ENCODE data around the gene MEF2A.

DNA sequence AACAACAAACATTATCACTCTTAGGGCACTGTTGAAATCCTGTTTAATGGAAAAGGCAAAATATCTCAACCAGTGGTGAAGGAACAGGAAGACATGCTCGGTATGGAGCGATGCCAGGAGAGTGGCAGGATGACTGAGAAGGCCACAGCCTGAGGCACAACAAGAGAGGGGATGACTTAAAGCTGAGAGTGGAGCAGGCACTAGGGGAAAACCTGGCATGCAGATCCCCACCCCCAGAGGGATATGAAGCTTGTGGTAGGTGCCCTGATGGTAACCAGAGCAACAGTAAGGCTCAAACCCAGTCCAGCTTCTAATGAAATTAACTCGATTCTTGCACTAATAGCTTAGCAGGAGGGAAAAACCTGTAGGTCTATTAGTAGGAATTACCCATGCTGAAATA is 127.0 kb downstream of the MEF2A start:
- TF ChIP-seq CHD4 (IDR thresholded peaks at IDR 0.05) (no peak), POLR2A (IDR thresholded peaks at IDR 0.05; ENCODE audit: low read depth, low read length) (no peak), CHD1 (IDR thresholded peaks at IDR 0.05; ENCODE audit: low read depth, low read length) (no peak), SUZ12 (IDR thresholded peaks at IDR 0.05; ENCODE audit: unreplicated experiment) (no peak), RAD21 (IDR thresholded peaks at IDR 0.05; ENCODE audit: insufficient read depth, low read depth, low read length) (no peak), POLR2AphosphoS5 (IDR thresholded peaks at IDR 0.05; ENCODE audit: low read length) (no peak), MXI1 (IDR thresholded peaks at IDR 0.05; ENCODE audit: low read depth, low read length) (no peak), SMC3 (IDR thresholded peaks at IDR 0.05; ENCODE audit: borderline replicate concordance, low read length) (no peak), ATF2 (IDR thresholded peaks at IDR 0.05; ENCODE audit: low read length) (no peak), MAX (IDR thresholded peaks at IDR 0.05; ENCODE audit: low read depth, low read length) (no peak)
- TF ChIP-seq, protein P1, sequence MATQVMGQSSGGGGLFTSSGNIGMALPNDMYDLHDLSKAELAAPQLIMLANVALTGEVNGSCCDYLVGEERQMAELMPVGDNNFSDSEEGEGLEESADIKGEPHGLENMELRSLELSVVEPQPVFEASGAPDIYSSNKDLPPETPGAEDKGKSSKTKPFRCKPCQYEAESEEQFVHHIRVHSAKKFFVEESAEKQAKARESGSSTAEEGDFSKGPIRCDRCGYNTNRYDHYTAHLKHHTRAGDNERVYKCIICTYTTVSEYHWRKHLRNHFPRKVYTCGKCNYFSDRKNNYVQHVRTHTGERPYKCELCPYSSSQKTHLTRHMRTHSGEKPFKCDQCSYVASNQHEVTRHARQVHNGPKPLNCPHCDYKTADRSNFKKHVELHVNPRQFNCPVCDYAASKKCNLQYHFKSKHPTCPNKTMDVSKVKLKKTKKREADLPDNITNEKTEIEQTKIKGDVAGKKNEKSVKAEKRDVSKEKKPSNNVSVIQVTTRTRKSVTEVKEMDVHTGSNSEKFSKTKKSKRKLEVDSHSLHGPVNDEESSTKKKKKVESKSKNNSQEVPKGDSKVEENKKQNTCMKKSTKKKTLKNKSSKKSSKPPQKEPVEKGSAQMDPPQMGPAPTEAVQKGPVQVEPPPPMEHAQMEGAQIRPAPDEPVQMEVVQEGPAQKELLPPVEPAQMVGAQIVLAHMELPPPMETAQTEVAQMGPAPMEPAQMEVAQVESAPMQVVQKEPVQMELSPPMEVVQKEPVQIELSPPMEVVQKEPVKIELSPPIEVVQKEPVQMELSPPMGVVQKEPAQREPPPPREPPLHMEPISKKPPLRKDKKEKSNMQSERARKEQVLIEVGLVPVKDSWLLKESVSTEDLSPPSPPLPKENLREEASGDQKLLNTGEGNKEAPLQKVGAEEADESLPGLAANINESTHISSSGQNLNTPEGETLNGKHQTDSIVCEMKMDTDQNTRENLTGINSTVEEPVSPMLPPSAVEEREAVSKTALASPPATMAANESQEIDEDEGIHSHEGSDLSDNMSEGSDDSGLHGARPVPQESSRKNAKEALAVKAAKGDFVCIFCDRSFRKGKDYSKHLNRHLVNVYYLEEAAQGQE (IDR thresholded peaks at IDR 0.05; ENCODE audit: low read depth, low read length): no peak
- TF ChIP-seq, protein P2, sequence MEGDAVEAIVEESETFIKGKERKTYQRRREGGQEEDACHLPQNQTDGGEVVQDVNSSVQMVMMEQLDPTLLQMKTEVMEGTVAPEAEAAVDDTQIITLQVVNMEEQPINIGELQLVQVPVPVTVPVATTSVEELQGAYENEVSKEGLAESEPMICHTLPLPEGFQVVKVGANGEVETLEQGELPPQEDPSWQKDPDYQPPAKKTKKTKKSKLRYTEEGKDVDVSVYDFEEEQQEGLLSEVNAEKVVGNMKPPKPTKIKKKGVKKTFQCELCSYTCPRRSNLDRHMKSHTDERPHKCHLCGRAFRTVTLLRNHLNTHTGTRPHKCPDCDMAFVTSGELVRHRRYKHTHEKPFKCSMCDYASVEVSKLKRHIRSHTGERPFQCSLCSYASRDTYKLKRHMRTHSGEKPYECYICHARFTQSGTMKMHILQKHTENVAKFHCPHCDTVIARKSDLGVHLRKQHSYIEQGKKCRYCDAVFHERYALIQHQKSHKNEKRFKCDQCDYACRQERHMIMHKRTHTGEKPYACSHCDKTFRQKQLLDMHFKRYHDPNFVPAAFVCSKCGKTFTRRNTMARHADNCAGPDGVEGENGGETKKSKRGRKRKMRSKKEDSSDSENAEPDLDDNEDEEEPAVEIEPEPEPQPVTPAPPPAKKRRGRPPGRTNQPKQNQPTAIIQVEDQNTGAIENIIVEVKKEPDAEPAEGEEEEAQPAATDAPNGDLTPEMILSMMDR (IDR thresholded peaks at IDR 0.05 in 2 of 3, conservative IDR thresholded peaks at IDR 0.05 in 1 of 3; ENCODE audit: control insufficient read depth in 2 of 3, extremely low read depth in 1 of 3, insufficient read depth in 1 of 3, low read depth in 3 of 3, low read length in 3 of 3): no peak
- TF ChIP-seq, protein P3, sequence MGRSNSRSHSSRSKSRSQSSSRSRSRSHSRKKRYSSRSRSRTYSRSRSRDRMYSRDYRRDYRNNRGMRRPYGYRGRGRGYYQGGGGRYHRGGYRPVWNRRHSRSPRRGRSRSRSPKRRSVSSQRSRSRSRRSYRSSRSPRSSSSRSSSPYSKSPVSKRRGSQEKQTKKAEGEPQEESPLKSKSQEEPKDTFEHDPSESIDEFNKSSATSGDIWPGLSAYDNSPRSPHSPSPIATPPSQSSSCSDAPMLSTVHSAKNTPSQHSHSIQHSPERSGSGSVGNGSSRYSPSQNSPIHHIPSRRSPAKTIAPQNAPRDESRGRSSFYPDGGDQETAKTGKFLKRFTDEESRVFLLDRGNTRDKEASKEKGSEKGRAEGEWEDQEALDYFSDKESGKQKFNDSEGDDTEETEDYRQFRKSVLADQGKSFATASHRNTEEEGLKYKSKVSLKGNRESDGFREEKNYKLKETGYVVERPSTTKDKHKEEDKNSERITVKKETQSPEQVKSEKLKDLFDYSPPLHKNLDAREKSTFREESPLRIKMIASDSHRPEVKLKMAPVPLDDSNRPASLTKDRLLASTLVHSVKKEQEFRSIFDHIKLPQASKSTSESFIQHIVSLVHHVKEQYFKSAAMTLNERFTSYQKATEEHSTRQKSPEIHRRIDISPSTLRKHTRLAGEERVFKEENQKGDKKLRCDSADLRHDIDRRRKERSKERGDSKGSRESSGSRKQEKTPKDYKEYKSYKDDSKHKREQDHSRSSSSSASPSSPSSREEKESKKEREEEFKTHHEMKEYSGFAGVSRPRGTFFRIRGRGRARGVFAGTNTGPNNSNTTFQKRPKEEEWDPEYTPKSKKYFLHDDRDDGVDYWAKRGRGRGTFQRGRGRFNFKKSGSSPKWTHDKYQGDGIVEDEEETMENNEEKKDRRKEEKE (IDR thresholded peaks at IDR 0.05): no peak
